Body of pancreas (tissue), 4 donors: ENCODE measurements around the gene CCR7. TPM values are rescaled to one million over a fixed set of nuclear protein-coding genes. Genes with fewer than 3 reads are reported as not detected.

Experiments used
- ATAC-seq: fragments of 150-250 bp; one replicate; pipeline ENCODE4 v1.9.1; 2016
- DNase-seq, 4 donors: peaks; one replicate each; pipeline ENCODE4 v3.0.0-alpha.2; 2019
- H3K27ac ChIP-seq, 4 donors: fragments of 200-600 bp; sonication (generic); 1 replicate in 3 of 4; 2 replicates in 1 of 4; pipeline versions ENCODE4 v1.5.1 to v1.6.1; 2016 to 2019; ENCODE audit warnings: mild to moderate bottlenecking in 1 of 4, mixed read lengths in 1 of 4, moderate library complexity in 1 of 4
- H3K27me3 ChIP-seq, 2 donors: fragments of 200-600 bp; sonication (generic); one replicate each; pipeline ENCODE4 v1.6.0; 2016; ENCODE audit warnings: mild to moderate bottlenecking in 1 of 2
- H3K36me3 ChIP-seq, 2 donors: fragments of 200-600 bp; sonication (generic); replicated peaks in 1 of 2; 2 replicates each; pipeline ENCODE4 v1.5.1; 2016; ENCODE audit warnings: low read depth in 2 of 2; ENCODE audit not compliant: insufficient read depth in 1 of 2
- H3K4me1 ChIP-seq: fragments of 200-600 bp; sonication (generic); one replicate; pipeline ENCODE4 v1.6.0; 2016
- H3K4me3 ChIP-seq, 2 donors: fragments of 200-600 bp; sonication (generic); 1 replicate in 1 of 2; 2 replicates in 1 of 2; pipeline ENCODE4 v1.5.1; 2016 to 2019
- H3K9me3 ChIP-seq, 3 donors: fragments of 200-600 bp; sonication (generic); 1 replicate in 2 of 3; 2 replicates in 1 of 3; pipeline ENCODE4 v1.5.1; 2016
- CTCF ChIP-seq, 7 experiments: fragments of 450-650 bp in 4 of 7; fragments of 200-600 bp in 3 of 7; sonication (generic) in 3 of 7; IDR thresholded peaks; one replicate each; pipeline ENCODE4 v1.5.1; 2016 to 2019; ENCODE audit warnings: antibody characterized with exemption in 7 of 7
- POLR2A ChIP-seq, 3 donors: fragments of 450-650 bp; IDR thresholded peaks; one replicate each; pipeline ENCODE4 v1.6.1; 2016; ENCODE audit warnings: antibody characterized with exemption in 3 of 3, mild to moderate bottlenecking in 2 of 3
- WGBS, 2 donors: methylation state at CpG; one replicate each; pipeline ENCODE4 v1.1.5; 2017; 5-methylcytosine and 5-hydroxymethylcytosine counted together
- intact Hi-C: fragments of 100-400 bp; cut with DNase I; formaldehyde crosslinking; loops from one replicate; pipeline ENCODE4 v1.15.1; 2023
- total RNA-seq, 2 donors: library from RNA; depleted of rRNA; stranded (reverse); fragments of >200 nt; gene quantifications; one replicate each; pipeline ENCODE4 v1.1.0, GENCODE V29; 2016

CCR7 gene
- total RNA-seq, 2 donors from 2014 or later = 0.26 TPM; not detected in 1

- ATAC-seq (no peak), DNase-seq (no peak)
- peaks cover 5% of the 10 kb centered on the region for H3K4me1 ChIP-seq
- H3K27ac ChIP-seq = no peak overlapping the region
- no peaks in the 10 kb centered on the region for H3K27me3 ChIP-seq
- H3K4me3 ChIP-seq = no peak overlapping the region
- H3K9me3 ChIP-seq = no peaks in the 10 kb centered on the region
- 76 to 77% methylated on average over 6 to 10 of the region's 10 CpGs for WGBS, 2 donors
- TF ChIP-seq CTCF (IDR thresholded peaks at IDR 0.05) (no peak), POLR2A (IDR thresholded peaks at IDR 0.05) (no peak)
- H3K36me3 ChIP-seq = no peaks in the 10 kb centered on the region
- intact Hi-C loops = no loop called here
Observed at GRCh38 chr17:40509626-40510327, 55.5 kb downstream of the CCR7 start.

GRCh38 chr17:40506786-40507185, 58.5 kb downstream of the CCR7 start:
- no peak for ATAC-seq
- peaks cover 5% of the 10 kb centered on the region for H3K4me1 ChIP-seq
- intact Hi-C loops = no loop called here
- no peaks in the 10 kb centered on the region for H3K9me3 ChIP-seq
- no peak overlapping the region for H3K4me3 ChIP-seq
- DNase-seq = no peak
- no peak for TF ChIP-seq CTCF (IDR thresholded peaks at IDR 0.05)
- TF ChIP-seq POLR2A (IDR thresholded peaks at IDR 0.05) = no peak
- no peak overlapping the region for H3K27ac ChIP-seq
- WGBS, 2 donors = 81 to 84% methylated on average over 3 to 5 of the region's 5 CpGs
- H3K36me3 ChIP-seq = no peaks in the 10 kb centered on the region
- no peaks in the 10 kb centered on the region for H3K27me3 ChIP-seq

Other genes starting within 250 kb of the CCR7 start
- gene GJD3, start 200.7 kb downstream of the CCR7 start, total RNA-seq = 1 to 10 TPM in 1 of 2 donors, not detected in 1; 1.3 TPM
- under 1 TPM in 1 of 2 donors, not detected in 1; 0.33 TPM for gene TOP2A, start 147.6 kb downstream of the CCR7 start, total RNA-seq
- 100 to 1,000 TPM in 1 of 2 donors, 10 to 100 TPM in 1; 88.7 to 315 TPM for gene IGFBP4, start 122.0 kb downstream of the CCR7 start, total RNA-seq
- not detected for gene TNS4, start 63.8 kb downstream of the CCR7 start, total RNA-seq
- gene SMARCE1, start 82.3 kb upstream of the CCR7 start, total RNA-seq = 10 to 100 TPM; 48.0 to 50.8 TPM
- gene KRT222, start 99.7 kb upstream of the CCR7 start, total RNA-seq = 1 to 10 TPM in 1 of 2 donors, under 1 TPM in 1; 0.66 to 1.6 TPM
- not detected for gene KRT24, start 138.3 kb upstream of the CCR7 start, total RNA-seq
- not detected for gene KRT25, start 189.9 kb upstream of the CCR7 start, total RNA-seq
- gene KRT26, start 206.7 kb upstream of the CCR7 start, total RNA-seq = not detected
- not detected for gene KRT27, start 217.1 kb upstream of the CCR7 start, total RNA-seq
- not detected for gene KRT28, start 234.5 kb upstream of the CCR7 start, total RNA-seq